Measurements from ENCODE around the gene LILRA2.

- TF ChIP-seq EZH2phosphoT487 (IDR thresholded peaks at IDR 0.05; ENCODE audit: insufficient read depth, low read depth) (no peak), EZH2 (IDR thresholded peaks at IDR 0.05; ENCODE audit: insufficient read depth, poor library complexity, severe bottlenecking) (no peak)
Observed at GRCh38 chr19:54530866-54531265, 42.7 kb upstream of the LILRA2 start.

Measured in GM23248 (cell line).